ENCODE results near the gene SLC2A2.
"Not testable (repeated sequence)": the region's sequence is repeated elsewhere in the genome, so short reads cannot be mapped to it uniquely, and the experiment has no call there.

Gene SLC2A2

DNA sequence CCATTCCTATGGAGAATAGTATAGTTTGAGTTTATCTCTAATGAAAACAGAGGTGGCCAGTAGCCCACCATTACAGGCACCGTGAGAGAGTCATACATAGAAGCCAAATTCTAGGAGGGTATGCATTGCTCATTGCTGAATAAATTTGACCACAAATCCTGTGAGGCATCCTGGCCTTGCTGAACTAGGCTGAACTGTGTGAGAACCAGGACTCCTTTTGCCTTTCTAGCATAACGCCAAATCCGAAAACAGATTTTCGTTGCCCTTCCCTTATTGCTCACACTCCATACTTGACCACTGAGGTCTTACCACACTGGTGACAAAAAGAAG is 50.4 kb downstream of the SLC2A2 start:
- TF ChIP-seq, protein P1, sequence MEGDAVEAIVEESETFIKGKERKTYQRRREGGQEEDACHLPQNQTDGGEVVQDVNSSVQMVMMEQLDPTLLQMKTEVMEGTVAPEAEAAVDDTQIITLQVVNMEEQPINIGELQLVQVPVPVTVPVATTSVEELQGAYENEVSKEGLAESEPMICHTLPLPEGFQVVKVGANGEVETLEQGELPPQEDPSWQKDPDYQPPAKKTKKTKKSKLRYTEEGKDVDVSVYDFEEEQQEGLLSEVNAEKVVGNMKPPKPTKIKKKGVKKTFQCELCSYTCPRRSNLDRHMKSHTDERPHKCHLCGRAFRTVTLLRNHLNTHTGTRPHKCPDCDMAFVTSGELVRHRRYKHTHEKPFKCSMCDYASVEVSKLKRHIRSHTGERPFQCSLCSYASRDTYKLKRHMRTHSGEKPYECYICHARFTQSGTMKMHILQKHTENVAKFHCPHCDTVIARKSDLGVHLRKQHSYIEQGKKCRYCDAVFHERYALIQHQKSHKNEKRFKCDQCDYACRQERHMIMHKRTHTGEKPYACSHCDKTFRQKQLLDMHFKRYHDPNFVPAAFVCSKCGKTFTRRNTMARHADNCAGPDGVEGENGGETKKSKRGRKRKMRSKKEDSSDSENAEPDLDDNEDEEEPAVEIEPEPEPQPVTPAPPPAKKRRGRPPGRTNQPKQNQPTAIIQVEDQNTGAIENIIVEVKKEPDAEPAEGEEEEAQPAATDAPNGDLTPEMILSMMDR (conservative IDR thresholded peaks at IDR 0.05; ENCODE audit: low read depth, low read length) = no peak
- H3K4me3 ChIP-seq (ENCODE audit: low read depth, low read length) = no peak overlapping the region
- no peak for DNase-seq (ENCODE audit: low read depth)

DNA sequence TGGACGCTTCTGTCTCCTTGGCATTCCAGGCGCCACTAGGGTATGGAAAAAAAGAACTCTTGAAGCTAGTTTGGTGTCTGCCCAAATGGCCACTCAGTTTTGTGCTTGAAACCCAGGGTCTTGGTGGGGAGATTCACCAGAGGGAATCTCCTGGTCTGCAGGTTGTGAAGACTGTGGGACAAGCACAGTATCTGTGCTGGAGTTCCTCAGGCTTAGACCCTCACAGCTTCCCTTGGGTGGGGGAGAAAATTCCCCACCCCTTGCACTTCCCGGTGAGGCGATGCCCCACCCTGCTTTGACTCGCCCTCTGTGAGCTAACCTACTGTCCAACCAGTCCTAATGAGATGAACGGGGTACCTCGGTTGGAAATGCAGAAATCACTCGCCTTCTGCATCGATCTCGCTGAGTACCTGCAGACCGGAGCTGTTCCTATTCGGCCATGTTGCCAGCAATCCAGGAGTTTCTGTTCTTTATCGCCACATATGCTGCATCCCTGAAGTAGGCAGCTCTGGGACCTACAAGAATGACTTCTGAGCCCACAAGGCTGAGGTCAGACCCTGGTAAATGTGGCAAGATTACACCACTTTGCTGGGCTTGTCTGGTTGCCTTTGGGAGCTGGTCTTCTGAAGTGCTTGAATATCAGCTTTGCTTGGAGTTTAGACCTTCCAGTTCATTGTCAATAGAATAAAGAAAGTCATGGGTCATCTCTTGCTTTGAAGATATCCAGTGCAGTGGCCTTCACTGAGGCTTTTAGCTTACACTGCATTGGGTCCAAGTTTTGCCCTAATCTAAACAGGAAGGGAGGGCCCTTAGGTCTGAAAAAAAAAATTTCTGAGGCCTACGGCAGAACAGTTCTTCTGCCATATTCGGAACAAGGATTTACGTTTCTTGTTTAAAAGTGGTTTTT is 51.0 kb downstream of the SLC2A2 start:
- no peak for DNase-seq (ENCODE audit: low read depth)
- TF ChIP-seq, protein P1 (conservative IDR thresholded peaks at IDR 0.05; ENCODE audit: low read depth, low read length) = no peak
- no peak overlapping the region for H3K4me3 ChIP-seq (ENCODE audit: low read depth, low read length)

GRCh38 chr3:170974872-170975271 is 51.6 kb downstream of the SLC2A2 start:
- no peak overlapping the region for H3K4me3 ChIP-seq (ENCODE audit: low read depth, low read length)
- TF ChIP-seq, protein P1 (conservative IDR thresholded peaks at IDR 0.05; ENCODE audit: low read depth, low read length) = no peak
- no peak for DNase-seq (ENCODE audit: low read depth)

DNA sequence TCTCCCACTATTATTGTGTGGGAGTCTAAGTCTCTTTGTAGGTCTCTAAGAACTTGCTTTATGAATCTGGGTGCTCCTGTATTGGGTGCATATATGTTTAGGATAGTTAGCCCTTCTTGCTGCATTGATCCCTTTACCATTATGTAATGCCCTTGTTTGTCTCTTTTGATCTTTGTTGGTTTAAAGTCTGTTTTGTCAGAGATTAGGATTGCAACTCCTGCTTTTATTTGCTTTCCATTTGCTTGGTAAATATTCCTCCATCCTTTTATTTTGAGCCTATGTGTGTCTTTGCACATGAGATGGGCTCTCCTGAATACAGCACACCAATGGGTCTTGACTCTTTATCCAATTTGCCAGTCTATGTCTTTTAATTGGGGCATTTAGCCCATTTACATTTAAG is 53.6 kb downstream of the SLC2A2 start:
- DNase-seq (ENCODE audit: low read depth); H3K4me3 ChIP-seq (ENCODE audit: low read depth, low read length): not testable (repeated sequence)

DNA sequence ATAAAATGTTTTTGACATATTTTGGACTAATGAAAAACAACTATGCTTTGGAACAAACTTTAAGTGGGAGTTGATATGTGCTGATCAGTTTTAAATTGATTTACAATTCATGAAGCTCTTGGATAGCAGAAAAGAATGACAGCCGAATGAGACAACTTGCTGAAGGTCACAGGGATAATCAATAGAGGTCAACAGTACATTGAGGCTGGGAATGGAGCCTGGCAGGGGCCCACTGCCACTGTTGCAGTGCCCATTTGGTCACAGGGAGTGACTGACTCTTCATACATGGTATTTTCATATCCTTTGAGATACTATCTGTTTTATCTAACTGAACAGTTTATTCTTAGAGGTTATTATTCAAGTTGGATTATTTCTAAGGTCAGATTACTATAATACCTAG is 59.4 kb downstream of the SLC2A2 start:
- TF ChIP-seq, protein P1 (conservative IDR thresholded peaks at IDR 0.05; ENCODE audit: low read depth, low read length) = no peak
- no peak overlapping the region for H3K4me3 ChIP-seq (ENCODE audit: low read depth, low read length)
- no peak for DNase-seq (ENCODE audit: low read depth)

- TF ChIP-seq, protein P1 (conservative IDR thresholded peaks at IDR 0.05; ENCODE audit: low read depth, low read length) = no peak
- no peak overlapping the region for H3K4me3 ChIP-seq (ENCODE audit: low read depth, low read length)
- DNase-seq (ENCODE audit: low read depth) = no peak
These were observed 60.0 kb downstream of the SLC2A2 start for GRCh38 chr3:170966495-170966894.

DNA sequence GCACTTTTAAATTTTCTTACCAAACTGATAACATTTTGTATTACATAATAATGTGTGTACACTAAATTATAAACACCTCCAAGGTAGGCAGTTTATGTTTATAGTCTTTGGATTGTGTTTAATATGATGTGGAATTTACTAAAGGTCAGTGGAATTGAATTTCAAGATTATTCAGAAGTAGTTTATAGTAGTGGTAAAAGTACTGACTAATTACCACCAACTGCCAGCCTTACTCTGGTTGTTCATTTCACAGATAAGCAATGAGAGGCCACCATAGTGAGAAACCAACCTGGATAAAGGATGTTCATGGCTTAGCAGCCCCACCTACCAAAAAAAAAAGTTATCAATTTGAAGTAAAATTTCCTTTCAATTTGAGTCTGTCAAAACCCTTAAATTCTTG is 64.1 kb downstream of the SLC2A2 start:
- TF ChIP-seq, protein P1 (conservative IDR thresholded peaks at IDR 0.05; ENCODE audit: low read depth, low read length) = no peak
- no peak overlapping the region for H3K4me3 ChIP-seq (ENCODE audit: low read depth, low read length)
- no peak for DNase-seq (ENCODE audit: low read depth)

All from choroid plexus epithelial cell (primary cell).